H1 (cell line): Measurements from ENCODE around the gene SKOR2. TPM values are rescaled to one million over a fixed set of nuclear protein-coding genes. Genes with fewer than 3 reads are reported as not detected.

Experiments used
- CTCF ChIA-PET: fragments of 300-600 bp; sonication (Branson Sonifier 250); formaldehyde crosslinking; loops from one replicate; lab custom pipeline; 2021; ENCODE audit not compliant: partially characterized antibody; lab: Charles Lee
- POLR2A ChIA-PET: fragments of 300-600 bp; sonication (Branson Sonifier 250); formaldehyde crosslinking; loops from one replicate; lab custom pipeline; 2021; ENCODE audit warnings: inconsistent platforms; ENCODE audit not compliant: partially characterized antibody; lab: Charles Lee
- DNase-seq, 2 experiments: peaks; one replicate each; pipeline versions ENCODE4 v3.0.0 to v3.0.0-alpha.2; 2010 to 2022; ENCODE audit warnings: low spot score in 2 of 2, low read depth in 1 of 2, mixed read lengths in 1 of 2
- FAIRE-seq: peaks from 2 replicates; lab custom pipeline; 2011; peaks lifted over from hg19 to GRCh38; lab: Jason Lieb, UNC
- H2AFZ ChIP-seq: 2 replicates; pipeline ENCODE4 v1.8.1; 2012; ENCODE audit warnings: low read length, inconsistent platforms
- H2AK5ac ChIP-seq: 2 replicates; pipeline ENCODE4 v1.6.1; 2013; ENCODE audit warnings: low read depth, low read length
- H2BK120ac ChIP-seq: replicated peaks from 2 replicates; pipeline ENCODE3; 2013; ENCODE audit warnings: low read depth, low read length, inconsistent platforms
- H2BK12ac ChIP-seq: 2 replicates; pipeline ENCODE4 v1.6.1; 2013; ENCODE audit warnings: low read depth, low read length
- H2BK15ac ChIP-seq: 2 replicates; pipeline ENCODE4 v1.6.1; 2013; ENCODE audit warnings: low read length
- H2BK20ac ChIP-seq: 2 replicates; pipeline ENCODE4 v1.6.1; 2013; ENCODE audit warnings: low read length
- H2BK5ac ChIP-seq: 2 replicates; pipeline ENCODE4 v1.6.1; 2013; ENCODE audit warnings: low read depth, low read length
- H3K14ac ChIP-seq: 2 replicates; pipeline ENCODE4 v1.6.1; 2013; ENCODE audit warnings: inconsistent platforms; ENCODE audit not compliant: insufficient read length
- H3K18ac ChIP-seq: 2 replicates; pipeline ENCODE4 v1.6.1; 2013; ENCODE audit warnings: low read length; ENCODE audit errors: extremely low read depth
- H3K23ac ChIP-seq: 2 replicates; pipeline ENCODE4 v1.6.1; 2013; ENCODE audit warnings: inconsistent platforms; ENCODE audit not compliant: insufficient read length
- H3K23me2 ChIP-seq: 2 replicates; pipeline ENCODE4 v1.6.1; 2013; ENCODE audit warnings: low read depth, low read length
- H3K27ac ChIP-seq: 2 replicates; pipeline ENCODE4 v1.6.1; 2011; ENCODE audit warnings: low read depth, low read length, inconsistent platforms
- H3K27me3 ChIP-seq, 4 experiments: replicated peaks in 1 of 4; 1 replicate in 1 of 4; 2 replicates in 3 of 4; pipeline versions ENCODE4 v1.6.1 to v1.8.1; 2011 to 2013; ENCODE audit warnings: low read length in 3 of 4, mild to moderate bottlenecking in 3 of 4, inconsistent platforms in 2 of 4, mixed read lengths in 2 of 4, moderate library complexity in 1 of 4; ENCODE audit not compliant: control insufficient read depth in 3 of 4, insufficient read depth in 3 of 4; ENCODE audit errors: extremely low read depth in 1 of 4
- H3K36me3 ChIP-seq, 4 experiments: 2 replicates each; pipeline versions ENCODE4 v1.6.1 to v1.8.1; 2011 to 2013; ENCODE audit warnings: mild to moderate bottlenecking in 4 of 4, low read length in 3 of 4, moderate library complexity in 2 of 4, control low read depth in 1 of 4, inconsistent platforms in 1 of 4; ENCODE audit not compliant: insufficient read depth in 4 of 4, control insufficient read depth in 2 of 4
- H3K4ac ChIP-seq: replicated peaks from 2 replicates; pipeline ENCODE3; 2013; ENCODE audit warnings: low read length, low read depth, mixed read lengths, inconsistent platforms; ENCODE audit not compliant: insufficient read length
- H3K4me1 ChIP-seq, 4 experiments: replicated peaks in 1 of 4; 1 replicate in 1 of 4; 2 replicates in 3 of 4; pipeline versions ENCODE4 v1.6.1 to v1.8.1; 2011 to 2013; ENCODE audit warnings: low read length in 3 of 4, inconsistent platforms in 2 of 4, mixed read lengths in 1 of 4; ENCODE audit not compliant: insufficient read depth in 4 of 4, control insufficient read depth in 3 of 4
- H3K4me2 ChIP-seq, 2 experiments: 2 replicates each; pipeline versions ENCODE4 v1.6.1 to v1.8.1; 2011 to 2013; ENCODE audit warnings: low read depth in 2 of 2, low read length in 2 of 2, control low read depth in 1 of 2, inconsistent platforms in 1 of 2, mild to moderate bottlenecking in 1 of 2; ENCODE audit not compliant: insufficient read depth in 1 of 2
- H3K4me3 ChIP-seq, 4 experiments: fragments of 200-600, 300-600 bp in 1 of 4; sonication (generic), shearing (Covaris generic), sonication (Bioruptor Twin) in 1 of 4; 2 replicates each; pipeline versions ENCODE4 v1.5.1 to v1.8.1; 2011 to 2016; ENCODE audit warnings: low read length in 4 of 4, low read depth in 3 of 4, control low read depth in 2 of 4, inconsistent platforms in 2 of 4, mild to moderate bottlenecking in 2 of 4, mixed read lengths in 1 of 4, moderate library complexity in 1 of 4; ENCODE audit not compliant: insufficient read depth in 2 of 4; ENCODE audit errors: extremely low read depth in 1 of 4
- H3K56ac ChIP-seq: replicated peaks from 2 replicates; pipeline ENCODE3; 2013; ENCODE audit warnings: low read depth, mild to moderate bottlenecking, mixed read lengths, low read length, inconsistent platforms; ENCODE audit not compliant: insufficient read length
- H3K79me1 ChIP-seq: 2 replicates; pipeline ENCODE4 v1.6.1; 2013; ENCODE audit warnings: low read depth, low read length, control low read depth
- H3K79me2 ChIP-seq, 2 experiments: 2 replicates each; pipeline versions ENCODE4 v1.6.1 to v1.8.1; 2012 to 2013; ENCODE audit warnings: low read length in 2 of 2, mild to moderate bottlenecking in 2 of 2, inconsistent platforms in 1 of 2; ENCODE audit not compliant: insufficient read depth in 2 of 2, control insufficient read depth in 1 of 2
- H3K9ac ChIP-seq, 4 experiments: replicated peaks in 1 of 4; 1 replicate in 1 of 4; 2 replicates in 3 of 4; pipeline versions ENCODE4 v1.6.1 to v1.8.1; 2011 to 2013; ENCODE audit warnings: low read depth in 3 of 4, low read length in 3 of 4, control low read depth in 2 of 4, mild to moderate bottlenecking in 2 of 4, moderate library complexity in 2 of 4, inconsistent platforms in 1 of 4; ENCODE audit errors: extremely low read depth in 1 of 4
- H3K9me3 ChIP-seq, 2 experiments: 2 replicates each; pipeline versions ENCODE4 v1.6.1 to v1.8.1; 2012 to 2013; ENCODE audit warnings: mild to moderate bottlenecking in 2 of 2, moderate library complexity in 2 of 2, control low read depth in 1 of 2, inconsistent platforms in 1 of 2, low read depth in 1 of 2, low read length in 1 of 2, mixed read lengths in 1 of 2; ENCODE audit not compliant: insufficient read depth in 2 of 2
- H4K20me1 ChIP-seq, 2 experiments: replicated peaks in 1 of 2; 2 replicates each; pipeline versions ENCODE3 to v1.8.1; 2011 to 2013; ENCODE audit warnings: inconsistent platforms in 2 of 2, low read length in 2 of 2, mild to moderate bottlenecking in 1 of 2; ENCODE audit not compliant: insufficient read depth in 2 of 2, control insufficient read depth in 1 of 2
- H4K5ac ChIP-seq: 2 replicates; pipeline ENCODE4 v1.6.1; 2013; ENCODE audit warnings: low read length, low read depth, mixed read lengths, inconsistent platforms; ENCODE audit not compliant: insufficient read length
- H4K8ac ChIP-seq: 2 replicates; pipeline ENCODE4 v1.8.0; 2013; ENCODE audit warnings: mild to moderate bottlenecking, moderate library complexity, low read length, inconsistent platforms; ENCODE audit not compliant: insufficient read depth; ENCODE audit errors: extremely low read depth
- H4K91ac ChIP-seq: replicated peaks from 2 replicates; pipeline ENCODE3; 2013; ENCODE audit warnings: low read length, mixed read lengths, inconsistent platforms; ENCODE audit not compliant: insufficient read length
- CEBPB ChIP-seq: IDR thresholded peaks from 2 replicates; pipeline ENCODE4 v1.6.1; 2012; ENCODE audit warnings: low read depth, low read length
- CHD1 ChIP-seq: IDR thresholded peaks from 2 replicates; pipeline ENCODE4 v1.6.1; 2012; ENCODE audit warnings: low read depth, low read length, improper control_type of control experiment
- KDM5A ChIP-seq: fragments of 200-600 bp; IDR thresholded peaks from 2 replicates; pipeline ENCODE4 v1.7.1; 2012; ENCODE audit warnings: mild to moderate bottlenecking, low read length, inconsistent platforms, mixed read lengths
- MAFK ChIP-seq: IDR thresholded peaks from 2 replicates; pipeline ENCODE4 v1.6.1; 2012; ENCODE audit warnings: low read depth, mild to moderate bottlenecking, improper control_type of control experiment, low read length
- RNF2 ChIP-seq: fragments of 200-900, 300-1000 bp; sonication (generic); IDR thresholded peaks from 2 replicates; pipeline ENCODE4 v1.7.1; 2016; ENCODE audit warnings: borderline replicate concordance, low read depth, mild to moderate bottlenecking, antibody characterized with exemption, low read length; ENCODE audit not compliant: poor library complexity, severe bottlenecking; ENCODE audit errors: missing control alignments
- SP2 ChIP-seq: IDR thresholded peaks from 2 replicates; pipeline ENCODE4 v1.6.1; 2012; ENCODE audit warnings: mild to moderate bottlenecking, low read length, inconsistent platforms
- WGBS, 2 experiments: shearing (Covaris generic) in 1 of 2; methylation state at CpG; one replicate each; pipeline versions ENCODE4 v1.1.6 to v1.1.7; 2013 to 2015; ENCODE audit warnings: low lambda C conversion rate in 2 of 2, mixed read lengths in 2 of 2, inconsistent platforms in 1 of 2, low coverage in 1 of 2, missing lambda C conversion rate in 1 of 2; ENCODE audit not compliant: insufficient replicate concordance in 2 of 2, insufficient coverage in 1 of 2, insufficient read length in 1 of 2; ENCODE audit errors: extremely low coverage in 1 of 2, missing lambda C conversion rate in 1 of 2; 5-methylcytosine and 5-hydroxymethylcytosine counted together
- polyA plus RNA-seq, 7 experiments: library from polyadenylated mRNA; depleted of rRNA in 3 of 7; stranded (reverse) in 5 of 7; unstranded in 2 of 7; fragments of >200 nt in 5 of 7; fragments of 200-250 nt in 2 of 7; gene quantifications; 1 replicate in 5 of 7; 2 replicates in 1 of 7; 4 replicates in 1 of 7; pipeline versions ENCODE4 v1.2.1 to v1.2.3, GENCODE V29; 2011 to 2013; ENCODE audit warnings: missing spikeins in 2 of 7, mixed read lengths in 2 of 7
- total RNA-seq: library from RNA; stranded (reverse); fragmentation: NEBNext Ultra II Directional; extraction: Animal tissue kit (Norgen Biotek cat#: 25700); gene quantifications from 2 replicates; pipeline ENCODE4 v1.2.1, GENCODE V29; 2021

Gene SKOR2
- total and polyA plus RNA-seq, 2 of the 8 experiments (the other 6 are each of a cell fraction or from before 2014, with no cell fraction given) = 0.05 to 0.11 TPM

GRCh38 chr18:47209171-47209570 lies 42.3 kb downstream of the SKOR2 start:
- no peak for FAIRE-seq
- CTCF ChIA-PET = interaction anchor here (0.5 to 2.8 kb wide), 17 partner anchors 8 to 546 kb away, joined by 3 to 11 read pairs (median 4); no protein-coding TSS in a partner anchor
- Histone ChIP-seq H2AFZ (no peak overlapping the region), H3K4me2 (no peak overlapping the region), H3K79me1 (no peaks in the 10 kb centered on the region), H2AK5ac (no peak overlapping the region), H3K9me3 (no peaks in the 10 kb centered on the region), H2BK120ac (no peak overlapping the region), H2BK15ac (no peak overlapping the region), H3K36me3 (no peaks in the 10 kb centered on the region), H3K23ac (no peak overlapping the region), H4K91ac (no peak overlapping the region), H2BK5ac (no peak overlapping the region), H3K79me2 (no peaks in the 10 kb centered on the region), H3K14ac (no peak overlapping the region), H3K56ac (no peak overlapping the region), H3K18ac (no peak overlapping the region), H3K27me3 (peaks cover 0 to 1% (median 0%) of the 10 kb centered on the region in 4 experiments; a peak in 1 of 7 replicates), H2BK20ac (no peak overlapping the region), H4K5ac (no peak overlapping the region), H3K23me2 (no peaks in the 10 kb centered on the region), H3K4ac (no peak overlapping the region), H2BK12ac (no peak overlapping the region), H4K8ac (no peak overlapping the region), H4K20me1 (no peaks in the 10 kb centered on the region), H3K4me1 (peaks cover 0 to 4% (median 0%) of the 10 kb centered on the region in 4 experiments; a peak in 3 of 7 replicates), H3K27ac (no peak overlapping the region), H3K4me3 (no peak overlapping the region), H3K9ac (no peak overlapping the region)
- DNase-seq = no peak
- TF ChIP-seq CEBPB = no peak
- no peak for TF ChIP-seq CHD1
- TF ChIP-seq RNF2 = no peak
- no peak for TF ChIP-seq SP2
- TF ChIP-seq MAFK = no peak
- TF ChIP-seq KDM5A = no peak
- POLR2A ChIA-PET = no interaction called here
- WGBS, 2 experiments = 100% methylated on average over 1 of the region's 1 CpG; no CpG with 5 or more reads in 1 of the 2 experiments
